GM12873 (cell line): ENCODE data around the gene CLEC12A.

Experiments used
- CTCF ChIP-seq: IDR thresholded peaks from 2 replicates; pipeline ENCODE4 v1.5.1; 2012; ENCODE audit warnings: low read depth, mild to moderate bottlenecking, moderate library complexity, low read length, control low read depth; ENCODE audit not compliant: insufficient read depth; ENCODE audit errors: missing control alignments

CLEC12A gene

GRCh38 chr12:9973949-9974348, 2.7 kb downstream of the CLEC12A start:
- no peak for TF ChIP-seq CTCF

- TF ChIP-seq CTCF: no peak
Measured at GRCh38 chr12:9975614-9976013, 4.4 kb downstream of the CLEC12A start.

GRCh38 chr12:9977916-9978315, 6.7 kb downstream of the CLEC12A start:
- no peak for TF ChIP-seq CTCF

GRCh38 chr12:9980126-9980525, 8.9 kb downstream of the CLEC12A start:
- no peak for TF ChIP-seq CTCF

GRCh38 chr12:9991876-9992275, 20.7 kb downstream of the CLEC12A start:
- TF ChIP-seq CTCF: no peak

- no peak for TF ChIP-seq CTCF
Measured at GRCh38 chr12:9992296-9992695, 21.1 kb downstream of the CLEC12A start.

- TF ChIP-seq CTCF: no peak
Measured at GRCh38 chr12:9999016-9999415, 27.8 kb downstream of the CLEC12A start, which contains the start of gene CLEC1B. CLEC1B (minus strand) TSS chr12:9999121; CDS start chr12:9999100, 21 bp downstream.
